ENCODE data around the gene CFAP210.

DNA sequence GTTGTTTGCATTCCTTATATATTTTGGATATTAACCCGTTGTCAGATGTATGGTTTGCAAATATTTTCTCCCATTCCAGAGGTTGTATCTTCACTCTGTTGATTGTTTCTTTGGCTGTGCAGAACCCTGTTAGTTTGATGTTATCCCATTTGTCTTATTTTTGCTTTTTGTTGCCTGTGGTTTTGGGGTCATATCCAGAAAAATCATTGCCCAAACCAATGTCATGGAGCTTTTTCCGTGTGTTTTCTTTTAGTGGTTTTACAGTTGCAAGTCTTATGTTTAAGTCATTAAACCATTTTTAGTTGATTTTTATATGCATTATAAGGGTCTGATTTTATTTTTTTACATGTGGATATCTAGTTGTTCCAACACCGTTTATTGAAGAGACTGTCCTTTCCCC lies 74.3 kb downstream of the CFAP210 start:
- TF ChIP-seq YY1 (IDR thresholded peaks at IDR 0.05) (no peak), JUND (IDR thresholded peaks at IDR 0.05) (no peak), TAF1 (conservative IDR thresholded peaks at IDR 0.05) (no peak), RXRA (IDR thresholded peaks at IDR 0.05) (no peak), RAD21 (IDR thresholded peaks at IDR 0.05) (no peak), FOXA2 (IDR thresholded peaks at IDR 0.05) (no peak), SP1 (IDR thresholded peaks at IDR 0.05) (no peak), HNF4A (conservative IDR thresholded peaks at IDR 0.05) (no peak)
- TF ChIP-seq, protein P1, sequence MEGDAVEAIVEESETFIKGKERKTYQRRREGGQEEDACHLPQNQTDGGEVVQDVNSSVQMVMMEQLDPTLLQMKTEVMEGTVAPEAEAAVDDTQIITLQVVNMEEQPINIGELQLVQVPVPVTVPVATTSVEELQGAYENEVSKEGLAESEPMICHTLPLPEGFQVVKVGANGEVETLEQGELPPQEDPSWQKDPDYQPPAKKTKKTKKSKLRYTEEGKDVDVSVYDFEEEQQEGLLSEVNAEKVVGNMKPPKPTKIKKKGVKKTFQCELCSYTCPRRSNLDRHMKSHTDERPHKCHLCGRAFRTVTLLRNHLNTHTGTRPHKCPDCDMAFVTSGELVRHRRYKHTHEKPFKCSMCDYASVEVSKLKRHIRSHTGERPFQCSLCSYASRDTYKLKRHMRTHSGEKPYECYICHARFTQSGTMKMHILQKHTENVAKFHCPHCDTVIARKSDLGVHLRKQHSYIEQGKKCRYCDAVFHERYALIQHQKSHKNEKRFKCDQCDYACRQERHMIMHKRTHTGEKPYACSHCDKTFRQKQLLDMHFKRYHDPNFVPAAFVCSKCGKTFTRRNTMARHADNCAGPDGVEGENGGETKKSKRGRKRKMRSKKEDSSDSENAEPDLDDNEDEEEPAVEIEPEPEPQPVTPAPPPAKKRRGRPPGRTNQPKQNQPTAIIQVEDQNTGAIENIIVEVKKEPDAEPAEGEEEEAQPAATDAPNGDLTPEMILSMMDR (IDR thresholded peaks at IDR 0.05; ENCODE audit: low read depth, low read length, missing input control): no peak
- TF ChIP-seq, protein P2, sequence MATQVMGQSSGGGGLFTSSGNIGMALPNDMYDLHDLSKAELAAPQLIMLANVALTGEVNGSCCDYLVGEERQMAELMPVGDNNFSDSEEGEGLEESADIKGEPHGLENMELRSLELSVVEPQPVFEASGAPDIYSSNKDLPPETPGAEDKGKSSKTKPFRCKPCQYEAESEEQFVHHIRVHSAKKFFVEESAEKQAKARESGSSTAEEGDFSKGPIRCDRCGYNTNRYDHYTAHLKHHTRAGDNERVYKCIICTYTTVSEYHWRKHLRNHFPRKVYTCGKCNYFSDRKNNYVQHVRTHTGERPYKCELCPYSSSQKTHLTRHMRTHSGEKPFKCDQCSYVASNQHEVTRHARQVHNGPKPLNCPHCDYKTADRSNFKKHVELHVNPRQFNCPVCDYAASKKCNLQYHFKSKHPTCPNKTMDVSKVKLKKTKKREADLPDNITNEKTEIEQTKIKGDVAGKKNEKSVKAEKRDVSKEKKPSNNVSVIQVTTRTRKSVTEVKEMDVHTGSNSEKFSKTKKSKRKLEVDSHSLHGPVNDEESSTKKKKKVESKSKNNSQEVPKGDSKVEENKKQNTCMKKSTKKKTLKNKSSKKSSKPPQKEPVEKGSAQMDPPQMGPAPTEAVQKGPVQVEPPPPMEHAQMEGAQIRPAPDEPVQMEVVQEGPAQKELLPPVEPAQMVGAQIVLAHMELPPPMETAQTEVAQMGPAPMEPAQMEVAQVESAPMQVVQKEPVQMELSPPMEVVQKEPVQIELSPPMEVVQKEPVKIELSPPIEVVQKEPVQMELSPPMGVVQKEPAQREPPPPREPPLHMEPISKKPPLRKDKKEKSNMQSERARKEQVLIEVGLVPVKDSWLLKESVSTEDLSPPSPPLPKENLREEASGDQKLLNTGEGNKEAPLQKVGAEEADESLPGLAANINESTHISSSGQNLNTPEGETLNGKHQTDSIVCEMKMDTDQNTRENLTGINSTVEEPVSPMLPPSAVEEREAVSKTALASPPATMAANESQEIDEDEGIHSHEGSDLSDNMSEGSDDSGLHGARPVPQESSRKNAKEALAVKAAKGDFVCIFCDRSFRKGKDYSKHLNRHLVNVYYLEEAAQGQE (IDR thresholded peaks at IDR 0.05): no peak
- TF ChIP-seq, protein P3, sequence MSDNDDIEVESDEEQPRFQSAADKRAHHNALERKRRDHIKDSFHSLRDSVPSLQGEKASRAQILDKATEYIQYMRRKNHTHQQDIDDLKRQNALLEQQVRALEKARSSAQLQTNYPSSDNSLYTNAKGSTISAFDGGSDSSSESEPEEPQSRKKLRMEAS (IDR thresholded peaks at IDR 0.05): no peak
